ENCODE measurements around the gene CRNN.

The CRNN gene

DNA sequence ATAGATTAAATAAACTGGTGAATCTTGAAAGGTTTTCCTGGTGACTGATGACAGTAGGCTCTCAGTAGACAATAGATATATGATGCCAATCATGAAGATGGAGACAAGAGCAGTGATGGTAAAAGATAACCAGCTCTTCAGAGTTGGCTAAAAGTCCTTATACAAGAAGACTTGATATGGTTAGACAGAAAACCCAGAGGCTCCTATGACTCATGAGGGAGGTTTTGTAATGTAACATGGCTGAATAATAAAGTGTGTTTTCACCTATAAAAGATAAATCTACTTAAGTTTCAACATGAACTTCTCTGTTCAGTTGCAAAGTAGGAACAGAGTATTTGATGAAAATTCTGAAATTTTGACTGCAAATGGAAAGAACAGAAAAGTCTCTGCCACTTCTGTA lies 12.7 kb upstream of the CRNN start:
- H3K4me1 ChIP-seq (ENCODE audit: control insufficient read depth, insufficient read depth, low read length): no peaks in the 10 kb centered on the region; the same call in 1 of the 2 replicates
- H3K36me3 ChIP-seq (ENCODE audit: control insufficient read depth, insufficient read depth, low read length): no peaks in the 10 kb centered on the region
- H3K9me3 ChIP-seq (ENCODE audit: control insufficient read depth, insufficient read depth, low read length): peaks cover 10% of the 10 kb centered on the region
- H3K27me3 ChIP-seq (ENCODE audit: control insufficient read depth, insufficient read depth, low read length): no peaks in the 10 kb centered on the region
- no peak for DNase-seq (ENCODE audit: low read depth, low spot score)
- no peak overlapping the region for H3K4me3 ChIP-seq (ENCODE audit: low read length)
- H3K27ac ChIP-seq (ENCODE audit: low read length): no peak overlapping the region

DNA sequence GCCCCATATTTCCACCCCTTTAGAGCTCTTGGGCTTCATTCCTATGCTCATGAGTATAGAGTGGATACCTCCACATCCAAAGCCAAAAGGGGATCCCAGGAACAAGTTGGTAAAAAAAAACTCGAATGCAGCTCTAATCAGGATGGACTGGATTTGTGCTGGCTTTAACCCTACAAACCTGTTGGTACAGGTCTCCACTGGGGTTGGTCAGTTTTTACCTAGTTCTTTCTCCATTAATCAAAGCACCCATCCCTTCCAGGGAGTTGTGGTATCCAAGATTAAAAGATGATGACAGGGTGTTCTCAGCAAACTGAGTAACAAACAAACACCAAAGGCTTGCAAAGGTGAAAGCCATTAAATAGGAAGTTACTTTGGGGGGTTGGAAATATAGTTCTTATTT lies 5.9 kb upstream of the CRNN start:
- no peaks in the 10 kb centered on the region for H3K27me3 ChIP-seq (ENCODE audit: control insufficient read depth, insufficient read depth, low read length)
- H3K27ac ChIP-seq (ENCODE audit: low read length): no peak overlapping the region
- peaks cover 8% of the 10 kb centered on the region for H3K9me3 ChIP-seq (ENCODE audit: control insufficient read depth, insufficient read depth, low read length)
- no peaks in the 10 kb centered on the region for H3K4me1 ChIP-seq (ENCODE audit: control insufficient read depth, insufficient read depth, low read length)
- no CpG with 5 or more reads among the region's 1 CpG for WGBS (ENCODE audit: insufficient coverage, insufficient read length)
- H3K4me3 ChIP-seq (ENCODE audit: low read length): no peak overlapping the region
- DNase-seq (ENCODE audit: low read depth, low spot score): no peak
- no peaks in the 10 kb centered on the region for H3K36me3 ChIP-seq (ENCODE audit: control insufficient read depth, insufficient read depth, low read length)

DNA sequence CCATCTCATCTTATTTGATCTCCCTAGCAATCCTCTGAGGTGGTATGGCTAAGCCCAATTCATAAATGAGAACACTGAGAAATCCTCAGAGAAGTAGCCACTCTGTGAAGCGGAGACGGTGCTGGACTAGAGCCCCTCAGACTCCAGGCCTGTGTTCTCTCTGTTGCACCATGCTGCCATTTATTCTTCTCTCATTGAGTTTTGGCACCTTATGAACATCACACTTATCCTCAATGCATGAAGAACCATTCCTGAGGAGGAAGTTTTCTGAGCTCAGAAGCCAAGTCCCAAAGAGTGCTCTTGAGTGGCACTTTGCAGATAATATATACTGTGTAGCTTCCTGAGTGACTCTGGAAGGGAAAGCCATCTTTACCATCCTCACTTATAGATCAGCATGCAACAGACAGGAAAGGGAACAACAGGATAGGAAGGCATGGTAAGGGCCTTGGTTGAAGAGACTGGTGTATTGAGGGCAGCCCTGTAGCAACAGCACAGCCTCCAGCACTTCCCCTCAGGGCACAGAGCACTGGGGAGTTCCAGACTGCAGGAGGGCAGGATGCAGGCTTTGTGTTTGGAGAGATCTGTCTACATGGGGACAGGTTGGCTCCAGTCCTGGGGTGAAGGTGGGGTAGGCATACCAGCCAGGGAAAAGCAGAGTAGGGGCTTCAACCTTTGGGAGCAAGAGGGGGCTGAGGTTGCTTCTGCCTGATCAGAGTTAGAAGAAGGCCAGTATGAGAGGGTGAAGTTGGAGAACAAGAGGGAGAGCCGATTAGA lies 1.6 kb upstream of the CRNN start:
- no peaks in the 10 kb centered on the region for H3K27me3 ChIP-seq (ENCODE audit: control insufficient read depth, insufficient read depth, low read length)
- no peak overlapping the region for H3K27ac ChIP-seq (ENCODE audit: low read length)
- DNase-seq (ENCODE audit: low read depth, low spot score): no peak
- H3K4me1 ChIP-seq (ENCODE audit: control insufficient read depth, insufficient read depth, low read length): no peaks in the 10 kb centered on the region
- no peak overlapping the region for H3K4me3 ChIP-seq (ENCODE audit: low read length)
- peaks cover 14% of the 10 kb centered on the region for H3K9me3 ChIP-seq (ENCODE audit: control insufficient read depth, insufficient read depth, low read length)
- WGBS (ENCODE audit: insufficient coverage, insufficient read length): no CpG with 5 or more reads among the region's 3 CpGs
- no peaks in the 10 kb centered on the region for H3K36me3 ChIP-seq (ENCODE audit: control insufficient read depth, insufficient read depth, low read length)

GRCh38 chr1:152412756-152413155 lies 1.3 kb downstream of the CRNN start:
- no peak for DNase-seq (ENCODE audit: low read depth, low spot score)
- H3K36me3 ChIP-seq (ENCODE audit: control insufficient read depth, insufficient read depth, low read length): no peaks in the 10 kb centered on the region
- WGBS (ENCODE audit: insufficient coverage, insufficient read length): no CpG with 5 or more reads among the region's 2 CpGs
- H3K9me3 ChIP-seq (ENCODE audit: control insufficient read depth, insufficient read depth, low read length): peaks cover 23% of the 10 kb centered on the region
- H3K27ac ChIP-seq (ENCODE audit: low read length): no peak overlapping the region
- H3K27me3 ChIP-seq (ENCODE audit: control insufficient read depth, insufficient read depth, low read length): no peaks in the 10 kb centered on the region
- H3K4me1 ChIP-seq (ENCODE audit: control insufficient read depth, insufficient read depth, low read length): no peaks in the 10 kb centered on the region
- H3K4me3 ChIP-seq (ENCODE audit: low read length): no peak overlapping the region

DNA sequence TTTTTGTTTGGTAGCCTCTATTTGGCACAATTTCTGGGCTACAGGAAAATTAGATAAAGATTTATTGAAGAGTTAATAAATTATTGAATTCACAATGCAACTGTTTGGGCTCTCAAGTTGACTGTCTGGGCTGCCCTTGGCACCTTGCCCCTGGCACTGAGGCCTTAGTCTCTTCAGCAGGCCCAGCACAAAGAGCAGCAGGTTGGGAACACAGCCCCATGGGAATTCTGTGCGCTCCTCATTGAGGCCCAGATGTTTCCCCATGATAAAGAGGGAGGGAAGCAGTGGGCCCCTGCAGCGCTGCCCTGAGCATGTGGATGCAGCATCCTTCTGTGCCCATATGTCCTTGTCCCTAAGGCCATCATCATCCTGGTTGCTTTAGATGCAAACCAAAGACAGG lies 2.9 kb downstream of the CRNN start:
- Histone ChIP-seq H3K4me1 (ENCODE audit: control insufficient read depth, insufficient read depth, low read length) (no peaks in the 10 kb centered on the region), H3K27me3 (ENCODE audit: control insufficient read depth, insufficient read depth, low read length) (no peaks in the 10 kb centered on the region), H3K9me3 (ENCODE audit: control insufficient read depth, insufficient read depth, low read length) (peaks cover 22% of the 10 kb centered on the region), H3K4me3 (ENCODE audit: low read length) (no peak overlapping the region), H3K27ac (ENCODE audit: low read length) (no peak overlapping the region), H3K36me3 (ENCODE audit: control insufficient read depth, insufficient read depth, low read length) (no peaks in the 10 kb centered on the region)
- no peak for DNase-seq (ENCODE audit: low read depth, low spot score)
- WGBS (ENCODE audit: insufficient coverage, insufficient read length): no CpG with 5 or more reads among the region's 2 CpGs

GRCh38 chr1:152410599-152410998 lies 3.5 kb downstream of the CRNN start:
- Histone ChIP-seq H3K36me3 (ENCODE audit: control insufficient read depth, insufficient read depth, low read length) (no peaks in the 10 kb centered on the region), H3K27me3 (ENCODE audit: control insufficient read depth, insufficient read depth, low read length) (no peaks in the 10 kb centered on the region), H3K4me1 (ENCODE audit: control insufficient read depth, insufficient read depth, low read length) (no peaks in the 10 kb centered on the region), H3K27ac (ENCODE audit: low read length) (no peak overlapping the region), H3K9me3 (ENCODE audit: control insufficient read depth, insufficient read depth, low read length) (peaks cover 22% of the 10 kb centered on the region), H3K4me3 (ENCODE audit: low read length) (no peak overlapping the region)
- DNase-seq (ENCODE audit: low read depth, low spot score): no peak
- no CpG with 5 or more reads among the region's 7 CpGs for WGBS (ENCODE audit: insufficient coverage, insufficient read length)

GRCh38 chr1:152410028-152410427 lies 4.0 kb downstream of the CRNN start:
- DNase-seq (ENCODE audit: low read depth, low spot score): no peak
- Histone ChIP-seq H3K4me1 (ENCODE audit: control insufficient read depth, insufficient read depth, low read length) (no peaks in the 10 kb centered on the region), H3K27ac (ENCODE audit: low read length) (no peak overlapping the region), H3K27me3 (ENCODE audit: control insufficient read depth, insufficient read depth, low read length) (no peaks in the 10 kb centered on the region), H3K4me3 (ENCODE audit: low read length) (no peak overlapping the region), H3K36me3 (ENCODE audit: control insufficient read depth, insufficient read depth, low read length) (no peaks in the 10 kb centered on the region), H3K9me3 (ENCODE audit: control insufficient read depth, insufficient read depth, low read length) (peaks cover 22% of the 10 kb centered on the region)
- no CpG with 5 or more reads among the region's 3 CpGs for WGBS (ENCODE audit: insufficient coverage, insufficient read length)

- peaks cover 22% of the 10 kb centered on the region for H3K9me3 ChIP-seq (ENCODE audit: control insufficient read depth, insufficient read depth, low read length)
- no peak for DNase-seq (ENCODE audit: low read depth, low spot score)
- H3K27ac ChIP-seq (ENCODE audit: low read length): no peak overlapping the region
- no peak overlapping the region for H3K4me3 ChIP-seq (ENCODE audit: low read length)
- H3K36me3 ChIP-seq (ENCODE audit: control insufficient read depth, insufficient read depth, low read length): no peaks in the 10 kb centered on the region
- H3K4me1 ChIP-seq (ENCODE audit: control insufficient read depth, insufficient read depth, low read length): no peaks in the 10 kb centered on the region
- no CpG with 5 or more reads among the region's 4 CpGs for WGBS (ENCODE audit: insufficient coverage, insufficient read length)
- no peaks in the 10 kb centered on the region for H3K27me3 ChIP-seq (ENCODE audit: control insufficient read depth, insufficient read depth, low read length)
Measured at GRCh38 chr1:152408664-152409063, 5.4 kb downstream of the CRNN start.

- WGBS (ENCODE audit: insufficient coverage, insufficient read length): no CpG with 5 or more reads among the region's 8 CpGs
- Histone ChIP-seq H3K4me3 (ENCODE audit: low read length) (no peak overlapping the region), H3K27ac (ENCODE audit: low read length) (no peak overlapping the region), H3K4me1 (ENCODE audit: control insufficient read depth, insufficient read depth, low read length) (no peaks in the 10 kb centered on the region), H3K27me3 (ENCODE audit: control insufficient read depth, insufficient read depth, low read length) (no peaks in the 10 kb centered on the region), H3K36me3 (ENCODE audit: control insufficient read depth, insufficient read depth, low read length) (no peaks in the 10 kb centered on the region), H3K9me3 (ENCODE audit: control insufficient read depth, insufficient read depth, low read length) (peaks cover 7% of the 10 kb centered on the region)
- DNase-seq (ENCODE audit: low read depth, low spot score): no peak
Measured at GRCh38 chr1:152398812-152399698, 15.0 kb downstream of the CRNN start.

- H3K4me1 ChIP-seq (ENCODE audit: control insufficient read depth, insufficient read depth, low read length): no peaks in the 10 kb centered on the region
- H3K27ac ChIP-seq (ENCODE audit: low read length): no peak overlapping the region
- no peak for DNase-seq (ENCODE audit: low read depth, low spot score)
- peaks cover 10% of the 10 kb centered on the region for H3K9me3 ChIP-seq (ENCODE audit: control insufficient read depth, insufficient read depth, low read length)
- no peak overlapping the region for H3K4me3 ChIP-seq (ENCODE audit: low read length)
- no CpG with 5 or more reads among the region's 5 CpGs for WGBS (ENCODE audit: insufficient coverage, insufficient read length)
- H3K27me3 ChIP-seq (ENCODE audit: control insufficient read depth, insufficient read depth, low read length): no peaks in the 10 kb centered on the region
- no peaks in the 10 kb centered on the region for H3K36me3 ChIP-seq (ENCODE audit: control insufficient read depth, insufficient read depth, low read length)
Measured at GRCh38 chr1:152397474-152397873, 16.6 kb downstream of the CRNN start.

Data from iPS DF 6.9 (cell line).